Measurements from ENCODE around the gene ETFB.
A peak's percentile ranks its signal among the peaks of the same experiment; 100 is the strongest.

The ETFB gene

GRCh38 chr19:51372649-51373504 lies 6.7 kb upstream of the ETFB start, which contains the start of gene NKG7:
TSS of gene NKG7 (minus strand) at chr19:51372654. CDS start at chr19:51372535, 119 bp downstream.
- peak; percentile 58 for DNase-seq

GRCh38 chr19:51372021-51372648 lies 5.9 kb upstream of the ETFB start:
- no peak for DNase-seq

- no peak for DNase-seq
Measured at GRCh38 chr19:51371186-51371690, 5.0 kb upstream of the ETFB start.

GRCh38 chr19:51370230-51370629 lies 4.0 kb upstream of the ETFB start:
- no peak for DNase-seq

GRCh38 chr19:51368366-51369282 lies 2.4 kb upstream of the ETFB start, which contains the start of gene CLDND2:
TSS of gene CLDND2 (minus strand) at chr19:51369003. CDS start at chr19:51368577, 426 bp downstream.
- DNase-seq = no peak

GRCh38 chr19:51367565-51368365 lies 1.6 kb upstream of the ETFB start:
- DNase-seq = peak; percentile 96

- DNase-seq = no peak
Measured at GRCh38 chr19:51367255-51367564, 1.0 kb upstream of the ETFB start.

GRCh38 chr19:51366389-51367254 lies 434 bp upstream of the ETFB start:
- peak; percentile 92 for DNase-seq

GRCh38 chr19:51365211-51365964 lies 800 bp downstream of the ETFB start:
- DNase-seq = no peak

- DNase-seq = no peak
Measured at GRCh38 chr19:51364200-51365106, 1.7 kb downstream of the ETFB start.

GRCh38 chr19:51361239-51361638 lies 4.9 kb downstream of the ETFB start:
- no peak for DNase-seq

GRCh38 chr19:51359294-51359693 lies 6.9 kb downstream of the ETFB start:
- DNase-seq = no peak

- no peak for DNase-seq
Measured at GRCh38 chr19:51357952-51358351, 8.2 kb downstream of the ETFB start.

GRCh38 chr19:51356159-51356801 lies 9.9 kb downstream of the ETFB start:
- DNase-seq = no peak

GRCh38 chr19:51354742-51355148 lies 11.4 kb downstream of the ETFB start:
- DNase-seq = no peak

- no peak for DNase-seq
Measured at GRCh38 chr19:51354103-51354741, 12.0 kb downstream of the ETFB start.

- DNase-seq = no peak
Measured at GRCh38 chr19:51352783-51353360, 13.3 kb downstream of the ETFB start.

Data from stimulated activated CD4-positive, alpha-beta T cell treated with anti-CD3 and anti-CD28 coated beads, Interleukin-4, amount 100 ng/mL, for 1 hour (primary cell).